ENCODE results near the gene STMP1. TPM values are rescaled to one million over a fixed set of nuclear protein-coding genes. Genes with fewer than 3 reads are reported as not detected.

STMP1 gene
- total and polyA plus RNA-seq, 2 of the 4 experiments (the other 2 are of a cell fraction): 6.1 to 28.3 TPM

GRCh38 chr7:135690566-135690965 lies 28.3 kb downstream of the STMP1 start:
- H3K9ac ChIP-seq (ENCODE audit: low read depth, low read length): no peak overlapping the region
- ATAC-seq (ENCODE audit: low read depth): peak; percentile 72
- ChIA-PET CTCF (interaction anchor here (0.6 to 0.7 kb wide), 2 partner anchors 28 to 109 kb away, joined by 3 to 4 read pairs; partner anchors contain the start of gene STMP1), POLR2A (ENCODE audit: unreplicated experiment) (no interaction called here)
- H3K27me3 ChIP-seq (ENCODE audit: control insufficient read depth, insufficient read depth, low read length): no peaks in the 10 kb centered on the region
- H3K27ac ChIP-seq (ENCODE audit: insufficient read depth, low read length): no peak overlapping the region
- H4K91ac ChIP-seq (ENCODE audit: insufficient read depth, low read depth, low read length): no peak overlapping the region
- peak overlapping the region; percentile 98 for H2AK5ac ChIP-seq (ENCODE audit: low read depth, low read length)
- H2AK9ac ChIP-seq (replicated peaks; ENCODE audit: low read depth, low read length, poor library complexity): peak overlapping the region; percentile 93
- peak overlapping the region; percentile 71 for H2BK120ac ChIP-seq (ENCODE audit: low read depth, low read length)
- whole genome bisulfite sequencing, 2 experiments (ENCODE audit: extremely low coverage in 2 of 2, insufficient read length in 1 of 2): 83% methylated on average over 1 of the region's 3 CpGs; no CpG with 5 or more reads in 1 of the 2 experiments
- no peak overlapping the region; the same call in 1 of the 2 replicates for H3K18ac ChIP-seq (ENCODE audit: low read depth, low read length)
- no peak overlapping the region for H3K56ac ChIP-seq (ENCODE audit: extremely low read depth, insufficient read depth, low read length)
- peak; percentile 72 for DNase-seq
- peak overlapping the region; percentile 67 for H2AFZ ChIP-seq (replicated peaks; ENCODE audit: low read length, poor library complexity)
- TF ChIP-seq MAFK (IDR thresholded peaks at IDR 0.05; ENCODE audit: low read depth, low read length) (no peak), RCOR1 (IDR thresholded peaks at IDR 0.05; ENCODE audit: insufficient replicate concordance, low read length) (no peak)
- H3K9me1 ChIP-seq (ENCODE audit: insufficient read depth, low read length): peaks cover 13% of the 10 kb centered on the region
- peak overlapping the region; percentile 24 for H2BK5ac ChIP-seq (ENCODE audit: low read depth, low read length, poor library complexity, severe bottlenecking)
- peak overlapping the region in 1 of 2 experiments; percentile 59; a peak in 1 of 4 replicates for H4K8ac ChIP-seq (ENCODE audit: low read depth in 2 of 2, low read length in 2 of 2)
- peaks cover 2% of the 10 kb centered on the region for H3K36me3 ChIP-seq (ENCODE audit: control insufficient read depth, insufficient read depth, low read length)
- H4K20me1 ChIP-seq (ENCODE audit: insufficient read depth, low read length): no peaks in the 10 kb centered on the region
- peaks cover 5 to 26% of the 10 kb centered on the region in 2 experiments; a peak in 3 of 4 replicates for H3K79me1 ChIP-seq (ENCODE audit: low read depth in 1 of 2, low read length in 2 of 2)
- H3K23ac ChIP-seq (ENCODE audit: low read depth, low read length): peak overlapping the region; percentile 52
- dilution Hi-C loops (cut with HindIII; ENCODE audit: low sequenced_read_pairs, unreplicated experiment): no loop called here
- in situ Hi-C loops (cut with MboI; ENCODE audit: low sequenced_read_pairs): no loop called here
- peak overlapping the region; percentile 85; the same call in 1 of the 2 replicates for H3K14ac ChIP-seq (replicated peaks; ENCODE audit: low read depth, low read length)
- no peaks in the 10 kb centered on the region for H3K9me3 ChIP-seq (ENCODE audit: control insufficient read depth, insufficient read depth, low read length)
- peak overlapping the region; percentile 88; the same call in 1 of the 3 replicates for H2BK15ac ChIP-seq (ENCODE audit: low read depth, low read length)
- intact Hi-C loops (cut with micrococcal nuclease): no loop called here
- H4K5ac ChIP-seq (ENCODE audit: low read depth, low read length): no peak overlapping the region
- BruUV-seq (replicated peaks): no TSS peak
- H3K4ac ChIP-seq (ENCODE audit: low read depth, low read length): peak overlapping the region; percentile 55; the same call in 1 of the 2 replicates
- H3K4me1 ChIP-seq (ENCODE audit: control insufficient read depth, insufficient read depth, low read length): peaks cover 2% of the 10 kb centered on the region
- H3K4me3 ChIP-seq (ENCODE audit: insufficient read depth, low read depth, low read length): no peak overlapping the region
- 0 out of 2 replicates have a peak overlapping the region, but pooled peaks have one; percentile 62 for H2BK20ac ChIP-seq (ENCODE audit: low read depth, low read length)
- no peak overlapping the region for H3K4me2 ChIP-seq (ENCODE audit: low read depth, low read length)

All from IMR-90 (cell line).